Erythroblast (primary cell): ENCODE measurements around the gene SDK2.

Experiments used
- GATA1 ChIP-seq: IDR thresholded peaks from 2 replicates; pipeline ENCODE4 v1.6.1; 2011; ENCODE audit warnings: low read depth, mild to moderate bottlenecking, control low read depth, low read length, moderate library complexity
- POLR2A ChIP-seq: IDR thresholded peaks from 2 replicates; pipeline ENCODE4 v1.6.1; 2011; ENCODE audit warnings: mild to moderate bottlenecking, low read length

GRCh38 chr17:73420897-73421296 lies 223.3 kb downstream of the SDK2 start:
- TF ChIP-seq POLR2A (no peak), GATA1 (no peak)
